ENCODE results near the gene THUMPD1. TPM values are rescaled to one million over a fixed set of nuclear protein-coding genes. Genes with fewer than 3 reads are reported as not detected.
"Not testable (repeated sequence)": the region's sequence is repeated elsewhere in the genome, so short reads cannot be mapped to it uniquely, and the experiment has no call there.

The THUMPD1 gene, protein sequence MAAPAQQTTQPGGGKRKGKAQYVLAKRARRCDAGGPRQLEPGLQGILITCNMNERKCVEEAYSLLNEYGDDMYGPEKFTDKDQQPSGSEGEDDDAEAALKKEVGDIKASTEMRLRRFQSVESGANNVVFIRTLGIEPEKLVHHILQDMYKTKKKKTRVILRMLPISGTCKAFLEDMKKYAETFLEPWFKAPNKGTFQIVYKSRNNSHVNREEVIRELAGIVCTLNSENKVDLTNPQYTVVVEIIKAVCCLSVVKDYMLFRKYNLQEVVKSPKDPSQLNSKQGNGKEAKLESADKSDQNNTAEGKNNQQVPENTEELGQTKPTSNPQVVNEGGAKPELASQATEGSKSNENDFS
- total RNA-seq: 15.1 TPM

DNA sequence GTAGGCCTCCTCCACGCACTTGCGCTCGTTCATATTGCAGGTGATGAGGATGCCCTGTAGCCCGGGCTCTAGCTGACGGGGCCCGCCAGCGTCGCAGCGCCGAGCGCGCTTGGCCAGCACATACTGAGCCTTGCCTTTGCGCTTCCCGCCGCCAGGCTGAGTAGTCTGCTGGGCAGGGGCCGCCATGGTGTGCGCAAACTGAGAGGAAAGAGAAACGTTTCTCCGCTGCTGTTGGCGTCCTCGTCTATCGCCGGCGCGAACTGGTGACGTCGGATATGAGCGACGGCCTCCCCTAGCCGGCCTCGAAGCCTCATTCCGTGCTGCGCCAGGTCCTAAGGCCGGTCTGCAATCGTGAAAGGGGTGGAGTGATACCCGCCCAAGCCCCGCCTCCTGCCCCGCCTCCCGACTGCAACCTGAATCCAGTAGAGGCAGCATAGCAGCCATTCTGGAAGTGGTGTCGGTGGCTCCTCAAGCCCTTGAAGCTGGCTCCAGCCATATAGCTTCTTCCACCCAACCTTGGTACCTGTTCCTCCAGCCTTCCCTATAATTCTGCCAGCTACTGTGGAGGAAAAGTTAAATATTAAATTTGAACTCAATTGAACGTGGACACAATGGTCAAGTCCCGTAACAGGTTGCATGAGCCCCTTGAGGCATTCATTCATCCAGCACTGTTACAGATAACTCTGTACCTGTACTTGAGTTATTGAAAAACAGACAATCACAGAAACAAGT lies at the start of gene THUMPD1:
Gene THUMPD1 (minus strand): TSS at position 265 of the 732 bp plus-strand sequence. CDS start 79 bp downstream, at position 186.
- peak; percentile 96 for ATAC-seq

DNA sequence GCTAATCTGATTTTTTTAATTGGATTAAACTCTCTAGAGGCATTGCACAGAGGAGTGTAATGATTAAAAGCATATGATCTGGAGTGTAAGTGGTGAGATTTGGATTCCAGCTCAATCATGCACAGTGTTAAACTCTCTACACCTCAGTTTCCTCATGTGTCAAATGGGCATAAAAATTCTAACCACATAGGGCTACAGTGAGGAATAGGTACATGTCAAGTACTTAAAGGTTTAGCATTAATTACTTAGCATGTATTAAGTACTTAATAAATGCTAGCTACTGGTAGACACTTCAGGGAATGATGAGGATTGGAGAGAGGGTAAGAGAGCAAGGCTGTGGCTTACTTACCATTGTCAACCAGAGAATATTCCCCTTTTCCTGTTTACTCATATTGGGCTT lies 47.5 kb upstream of the THUMPD1 start:
- no peak for ATAC-seq

DNA sequence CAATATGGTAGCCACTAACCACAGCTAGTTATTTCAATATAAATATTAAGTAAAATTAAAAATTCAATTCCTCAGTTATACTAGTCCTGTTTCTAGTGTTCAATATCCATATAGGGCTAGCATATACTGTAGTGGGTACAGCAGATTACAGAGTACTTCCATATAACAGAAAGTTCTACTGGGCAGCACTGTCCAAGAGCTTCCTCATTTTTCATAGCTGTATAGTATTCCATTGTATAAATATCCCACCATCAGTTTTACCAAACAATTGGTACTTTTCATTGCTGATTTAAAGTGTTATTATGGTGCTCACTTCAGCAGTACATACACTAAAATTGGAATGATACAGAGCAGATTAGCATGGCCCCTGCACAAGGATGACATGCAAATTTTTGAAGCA lies 42.6 kb upstream of the THUMPD1 start:
- ATAC-seq: no peak

DNA sequence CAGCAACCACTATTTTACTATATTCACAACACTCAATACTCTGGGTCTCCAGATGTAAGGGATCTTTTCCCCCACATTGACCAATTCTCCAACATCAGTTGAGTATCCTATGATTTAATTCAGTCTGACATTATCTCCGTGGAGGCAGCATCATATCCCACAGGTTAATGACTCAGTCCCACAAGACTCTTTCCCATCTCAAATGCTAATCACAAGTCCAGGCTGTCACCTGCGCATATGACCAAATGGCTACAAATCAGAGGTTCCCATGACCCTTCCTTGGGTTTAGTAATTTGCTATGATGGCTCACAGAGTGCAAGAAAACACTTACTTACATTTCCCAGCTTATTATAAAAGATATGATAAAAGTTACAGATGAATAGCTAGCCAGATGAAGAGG lies 40.9 kb upstream of the THUMPD1 start:
- ATAC-seq: no peak

DNA sequence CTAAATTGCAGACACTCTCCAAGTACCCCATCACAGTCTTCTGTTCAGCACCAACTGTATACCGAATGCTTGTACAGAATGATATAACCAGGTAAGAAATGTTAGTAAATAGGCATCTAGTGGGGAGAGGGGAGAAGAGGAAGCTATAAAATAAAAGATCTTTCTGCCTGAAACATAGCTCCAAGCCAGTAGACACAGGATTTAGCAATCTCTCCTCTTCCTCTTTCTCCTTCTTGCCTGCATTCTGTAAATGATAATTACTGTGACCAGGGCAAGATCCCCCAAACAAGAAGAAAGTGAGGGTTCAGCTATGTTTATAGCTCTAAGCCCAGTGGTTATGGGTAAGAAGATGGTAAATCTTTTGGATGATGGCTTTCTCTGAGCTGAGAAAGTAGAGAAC lies 40.1 kb upstream of the THUMPD1 start:
- ATAC-seq: no peak

DNA sequence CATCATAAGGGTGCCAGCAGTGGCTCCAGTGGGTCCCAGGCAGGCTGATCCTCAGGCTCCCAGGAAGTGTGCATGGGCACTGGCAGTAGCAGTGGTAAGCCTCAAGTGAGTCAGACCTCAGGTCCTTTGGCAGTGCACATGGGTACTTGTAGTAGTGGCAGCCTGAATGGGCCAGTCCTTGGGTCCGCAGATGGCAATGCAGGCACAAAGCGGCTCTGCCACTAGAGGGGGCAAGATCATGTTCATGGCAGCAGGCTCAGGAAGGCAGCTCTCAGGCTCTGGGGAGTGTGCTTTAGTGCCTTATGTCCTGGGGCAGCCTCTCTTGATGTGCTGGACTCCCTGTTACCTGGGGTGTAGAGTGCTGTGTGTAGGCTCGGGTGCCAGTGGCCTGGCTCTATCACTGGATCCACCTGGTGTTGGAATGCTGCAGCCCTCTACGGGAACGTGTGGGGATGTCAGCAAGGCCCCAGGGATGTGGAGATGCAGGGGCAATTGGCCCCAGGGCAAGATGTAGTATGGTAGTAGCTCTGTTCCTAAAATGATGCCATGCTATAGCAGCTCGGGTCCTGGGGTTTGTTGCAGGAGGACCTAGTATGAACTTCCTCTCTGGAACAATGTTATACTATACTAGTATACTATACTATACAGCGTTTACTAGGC lies 33.2 kb upstream of the THUMPD1 start:
- peak; percentile 91 for ATAC-seq

DNA sequence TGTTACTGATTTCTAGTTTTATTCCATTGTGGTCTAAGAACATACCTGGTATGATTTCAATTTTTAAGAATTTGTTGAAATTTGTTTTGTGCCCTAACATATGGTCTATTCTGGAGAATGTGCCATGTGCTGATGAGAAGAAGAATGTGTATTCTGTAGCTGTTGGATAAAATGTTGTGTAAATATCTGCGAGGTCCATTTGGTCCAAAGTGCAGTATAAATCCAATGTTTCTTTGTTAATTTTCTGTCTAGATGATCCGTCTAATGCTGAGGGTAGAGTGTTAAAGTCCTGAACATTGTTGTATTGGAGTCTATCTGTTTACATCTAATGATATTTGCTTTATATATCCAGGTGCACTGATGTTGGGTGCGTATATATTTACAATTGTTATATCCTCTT lies 32.1 kb upstream of the THUMPD1 start:
- no peak for ATAC-seq

DNA sequence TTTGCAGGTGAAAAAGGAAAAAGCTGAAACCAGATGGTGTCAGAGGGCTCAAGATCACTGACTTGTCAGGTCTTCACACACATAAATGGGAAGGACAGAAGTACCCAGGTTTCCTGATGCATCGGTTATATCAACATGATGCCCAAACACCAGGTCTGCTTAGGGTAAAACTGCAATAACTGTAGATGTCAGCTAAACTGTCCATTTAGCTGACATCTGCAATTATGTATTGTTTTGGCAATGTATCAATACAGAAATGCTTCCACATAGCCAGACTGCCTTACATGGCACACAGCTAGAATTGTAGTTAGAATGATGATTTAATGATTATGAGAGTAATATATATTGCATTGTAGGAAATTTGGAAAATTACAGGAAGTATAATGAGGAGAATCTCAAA lies 27.2 kb upstream of the THUMPD1 start:
- no peak for ATAC-seq

DNA sequence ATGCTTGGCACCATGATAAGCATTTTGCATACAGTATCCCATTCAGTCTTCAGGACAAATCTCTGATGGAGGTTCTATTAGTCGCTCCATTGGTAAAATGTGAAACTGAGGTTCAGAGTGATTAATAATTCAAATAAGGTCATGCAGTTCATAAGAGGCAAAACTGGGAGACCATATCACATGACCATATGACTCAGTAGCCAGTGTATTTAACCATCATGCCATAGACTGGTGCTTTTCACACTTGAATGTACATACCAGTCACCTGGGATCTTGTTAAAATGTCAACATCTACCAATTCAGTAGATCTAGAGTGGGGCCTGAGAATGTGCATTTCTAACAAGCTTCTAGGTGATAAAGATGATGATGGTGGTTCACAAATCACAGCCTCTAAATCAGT lies 26.5 kb upstream of the THUMPD1 start:
- peak; percentile 62 for ATAC-seq

DNA sequence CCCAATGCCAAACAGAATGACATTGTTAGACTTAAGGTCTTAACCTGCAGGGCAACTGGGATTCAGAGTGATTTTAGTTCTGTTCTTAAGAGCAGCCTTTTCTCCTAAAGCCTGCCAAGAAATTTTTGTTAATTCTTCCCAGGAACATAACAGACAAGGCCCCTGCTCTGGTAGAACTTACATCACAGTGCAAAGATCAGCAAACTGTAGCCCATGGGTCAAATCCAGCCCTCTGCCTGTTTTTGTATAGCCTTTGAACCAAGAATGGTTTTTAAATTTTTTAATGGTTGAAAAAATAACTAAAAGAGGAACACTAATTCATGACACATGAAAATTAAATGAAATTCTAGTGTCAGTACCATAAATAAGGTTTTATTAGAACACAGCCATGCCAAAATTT lies 26.0 kb upstream of the THUMPD1 start:
- ATAC-seq: no peak

DNA sequence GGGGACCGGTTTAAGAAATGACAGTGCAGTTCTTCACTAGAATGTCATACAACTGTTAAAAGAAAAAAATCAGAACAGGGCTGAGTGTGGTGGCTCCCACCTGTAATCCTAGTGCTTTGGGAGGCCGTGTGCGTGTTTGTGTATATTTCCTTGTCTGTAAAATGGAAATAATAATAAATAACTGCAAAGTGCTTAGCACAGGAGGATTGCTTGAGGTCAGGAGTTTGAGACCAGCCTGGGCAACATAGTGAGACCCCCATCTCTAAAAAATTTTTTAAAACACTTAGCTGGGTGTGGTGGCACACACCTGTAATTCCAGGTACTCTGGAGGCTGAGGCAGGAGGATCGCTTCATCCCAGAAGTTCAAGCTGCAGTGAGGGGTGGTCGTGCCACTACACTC lies 24.7 kb upstream of the THUMPD1 start:
- ATAC-seq: no peak

DNA sequence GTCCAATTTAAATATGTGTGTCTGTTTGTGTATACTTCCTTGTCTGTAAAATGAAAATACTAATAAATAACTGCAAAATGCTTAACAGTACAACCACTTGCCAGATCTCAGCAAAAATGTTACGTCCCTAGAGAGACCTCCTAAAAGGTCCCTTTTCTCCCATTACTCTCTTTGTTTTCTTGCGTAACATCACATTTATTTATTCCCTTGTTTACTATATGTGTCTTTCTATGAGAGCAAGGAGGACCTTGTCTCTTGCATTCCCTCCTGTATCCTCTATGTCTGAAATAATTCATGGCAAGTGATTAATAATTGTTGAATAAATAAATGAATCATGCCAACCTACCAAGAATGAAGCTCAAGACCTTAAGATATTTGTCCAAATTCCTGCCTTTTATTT lies 24.1 kb upstream of the THUMPD1 start:
- no peak for ATAC-seq

DNA sequence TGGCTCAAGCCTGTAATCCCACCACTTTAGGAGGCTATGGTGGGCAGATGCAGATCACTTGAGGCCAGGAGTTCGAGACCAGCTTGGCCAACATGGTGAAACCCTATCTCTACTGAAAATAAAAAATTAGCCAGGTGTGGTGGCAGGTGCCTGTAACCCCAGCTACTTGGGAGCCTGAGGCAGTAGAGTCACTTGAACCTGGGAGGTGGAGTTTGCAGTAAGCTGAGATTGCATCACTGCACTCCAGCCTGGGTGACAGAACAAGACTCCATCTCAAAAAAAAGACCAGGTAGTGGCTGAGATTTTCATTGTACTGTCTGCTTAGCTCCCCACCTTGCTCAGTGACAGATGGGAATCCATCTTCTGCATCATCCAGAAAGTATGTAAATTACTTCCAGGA lies 22.8 kb upstream of the THUMPD1 start:
- ATAC-seq: not testable (repeated sequence)

DNA sequence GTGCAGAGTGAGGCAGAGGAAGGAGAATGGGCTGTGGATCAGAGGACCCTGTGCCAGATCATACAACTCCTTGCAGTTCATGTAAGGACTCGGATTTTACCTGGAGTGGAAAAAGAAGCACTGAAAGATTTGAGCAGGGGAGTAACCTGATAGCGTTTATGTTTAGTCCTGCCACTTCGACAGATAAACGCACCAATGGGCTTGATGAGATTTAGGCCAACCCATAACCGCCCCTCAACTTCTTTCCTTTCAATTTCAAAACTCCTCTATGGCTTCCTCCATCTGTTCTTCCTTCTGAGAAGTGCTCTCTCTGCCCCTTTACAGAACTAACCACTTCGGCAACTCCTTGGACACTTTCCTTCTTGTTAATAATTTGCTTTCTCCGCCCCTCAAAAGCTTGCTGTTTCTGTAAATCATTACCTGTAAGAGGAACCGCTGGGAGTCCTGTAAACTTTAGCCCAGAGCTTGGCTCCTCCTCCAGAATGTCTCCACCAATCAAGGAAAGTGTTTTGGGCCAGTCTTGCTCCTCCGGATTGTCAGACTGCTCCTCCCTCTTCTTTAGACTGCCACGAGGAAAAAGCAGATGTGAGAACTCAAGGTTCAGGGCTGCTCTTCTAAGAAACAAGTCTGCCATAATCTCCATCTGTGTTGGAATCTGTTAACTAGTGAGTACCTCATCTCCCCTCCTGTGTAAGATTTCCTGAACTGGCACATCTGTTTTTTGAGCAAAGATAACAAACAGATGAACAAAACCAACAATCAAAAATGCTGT lies 22.0 kb upstream of the THUMPD1 start, which contains the start of gene ACSM3:
Gene ACSM3 (plus strand): TSS at position 554 of the 772 bp plus-strand sequence. CDS start 6,021 bp downstream, outside the sequence.
- peak; percentile 92 for ATAC-seq

DNA sequence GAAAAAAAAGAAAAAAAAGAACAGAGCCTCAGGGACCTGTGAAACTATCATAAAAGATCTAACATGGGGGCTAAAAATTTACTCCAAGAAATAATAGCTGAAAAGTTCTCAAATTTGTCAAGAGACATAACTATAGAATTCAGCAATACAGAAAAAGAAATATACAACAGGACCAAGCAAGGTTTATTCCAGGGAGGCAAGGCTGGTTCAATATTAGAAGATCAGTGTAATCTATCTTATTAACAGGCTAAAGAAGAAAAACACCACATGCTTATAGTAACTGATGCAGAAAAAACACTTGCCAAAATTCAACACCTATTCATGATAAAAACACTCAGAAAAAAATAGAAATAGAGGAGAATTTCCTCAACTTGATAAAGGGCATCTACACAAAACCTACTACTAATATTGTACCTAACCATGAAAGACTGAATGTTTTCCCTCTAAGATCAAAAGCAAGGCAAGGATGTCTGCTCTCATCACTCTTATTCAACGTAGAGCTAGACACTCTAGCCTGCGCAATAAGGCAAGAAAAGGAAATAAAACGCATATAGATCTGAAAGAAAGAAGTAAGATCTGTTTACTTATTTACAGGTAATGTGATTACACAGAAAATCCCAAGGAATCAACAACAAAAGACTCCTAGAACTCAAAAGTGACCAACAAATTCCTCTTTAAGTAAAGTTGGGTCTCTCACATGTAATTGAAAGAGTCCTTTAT lies 20.9 kb upstream of the THUMPD1 start:
- no peak for ATAC-seq

DNA sequence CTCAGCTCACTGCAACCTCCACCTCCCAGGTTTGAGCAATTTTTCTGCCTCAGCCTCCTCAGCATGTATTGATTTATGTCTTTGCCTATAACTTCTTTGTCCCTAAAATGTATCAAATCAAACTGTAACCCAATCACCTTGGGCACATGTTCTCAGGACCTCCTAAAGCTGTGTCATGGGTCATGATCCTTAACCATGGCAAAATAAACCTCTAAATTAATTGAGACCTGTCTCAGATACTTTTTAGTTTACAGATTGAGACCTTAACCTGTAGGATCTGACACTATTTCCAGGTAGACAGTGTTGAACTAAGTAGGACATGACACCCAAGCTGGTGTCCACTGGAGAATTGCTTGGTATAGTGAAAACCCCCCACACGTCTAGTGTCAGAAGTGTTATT lies 19.6 kb upstream of the THUMPD1 start:
- ATAC-seq: no peak

DNA sequence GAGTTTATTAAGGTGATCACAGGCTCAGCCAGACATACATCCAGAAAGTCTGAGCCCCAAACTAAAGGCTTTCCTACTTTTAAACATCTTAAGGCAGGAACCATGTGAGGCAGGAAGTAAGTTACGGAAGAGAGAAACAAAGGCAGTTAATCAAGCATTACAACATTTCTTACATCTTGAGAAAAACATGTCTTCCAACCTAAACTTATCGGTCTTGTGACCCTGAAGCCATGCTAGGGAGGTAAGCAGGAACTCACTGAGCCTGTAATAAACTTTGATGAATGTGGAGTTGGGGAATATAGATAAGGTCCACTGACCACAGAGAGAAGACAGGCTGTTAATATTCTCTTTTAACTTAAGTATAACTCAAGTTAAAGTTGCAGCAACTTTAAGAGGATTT lies 18.7 kb upstream of the THUMPD1 start:
- ATAC-seq: no peak

DNA sequence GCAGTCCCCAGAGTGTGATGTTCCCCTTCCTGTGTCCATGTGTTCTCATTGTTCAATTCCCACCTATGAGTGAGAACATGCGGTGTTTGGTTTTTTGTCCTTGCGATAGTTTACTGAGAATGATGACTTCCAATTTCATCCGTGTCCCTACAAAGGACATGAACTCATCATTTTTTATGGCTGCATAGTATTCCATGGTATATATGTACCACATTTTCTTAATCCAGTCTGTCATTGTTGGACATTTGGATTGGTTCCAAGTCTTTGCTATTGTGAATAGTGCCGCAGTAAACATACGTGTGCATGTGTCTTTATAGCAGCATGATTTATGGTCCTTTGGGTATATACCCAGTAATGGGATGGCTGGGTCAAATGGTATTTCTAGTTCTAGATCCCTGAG lies 14.2 kb upstream of the THUMPD1 start:
- ATAC-seq: not testable (repeated sequence)

DNA sequence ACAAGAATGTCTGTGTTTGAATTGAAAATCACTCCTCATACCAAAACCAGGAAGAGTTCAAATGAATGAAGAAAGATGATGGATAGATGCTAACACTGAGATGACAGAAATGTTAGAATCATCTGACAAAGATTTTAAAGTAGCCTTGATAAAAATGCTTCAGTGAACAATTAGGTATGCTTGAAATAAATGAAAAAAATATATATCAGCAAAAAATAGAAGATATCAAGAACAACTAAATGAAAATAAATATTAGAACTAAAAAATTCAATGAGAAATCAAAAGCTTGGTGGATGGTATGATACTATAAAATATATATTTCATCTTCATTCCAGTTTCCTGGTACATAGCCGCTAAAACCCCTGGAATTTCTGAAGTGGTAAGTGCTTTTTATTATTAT lies 13.6 kb upstream of the THUMPD1 start:
- ATAC-seq: no peak

DNA sequence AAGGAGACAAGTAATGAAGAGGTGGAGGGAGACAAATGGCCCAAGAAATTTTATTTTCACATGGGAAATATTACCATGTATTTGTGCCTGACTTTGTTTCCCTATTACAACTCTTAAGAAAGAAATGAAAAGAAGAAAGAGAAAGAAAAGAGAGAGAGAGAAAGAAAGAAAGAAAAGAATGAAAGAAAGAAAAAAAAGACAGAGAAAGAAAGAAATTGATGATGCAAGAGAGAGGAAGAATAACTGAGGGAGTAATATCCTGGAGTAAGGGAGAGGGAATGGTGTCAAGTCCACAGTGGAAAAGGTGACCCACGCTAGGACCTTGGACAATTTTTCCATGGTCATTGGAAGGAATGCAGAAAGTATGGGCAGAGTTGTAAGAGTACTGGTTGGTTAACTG lies 12.1 kb upstream of the THUMPD1 start:
- no peak for ATAC-seq

DNA sequence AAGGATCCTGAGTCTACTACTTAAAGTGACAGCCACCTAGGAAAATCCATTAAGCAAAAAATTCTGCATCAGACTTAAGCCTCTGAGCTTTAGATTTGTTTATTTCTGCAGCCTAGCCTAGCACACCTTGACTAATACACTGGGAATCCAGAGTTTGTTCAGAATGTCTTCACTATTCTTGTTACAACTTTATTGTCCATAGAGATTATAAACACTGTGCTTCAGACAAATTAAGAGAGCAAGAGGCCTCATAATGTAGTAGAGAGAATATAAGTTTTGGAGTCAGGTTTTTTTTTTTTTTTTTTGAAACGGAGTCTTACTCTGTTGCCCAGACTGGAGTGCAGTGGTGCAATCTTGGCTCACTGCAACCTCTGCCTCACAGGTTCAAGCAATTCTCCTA lies 8.9 kb upstream of the THUMPD1 start:
- ATAC-seq: no peak

DNA sequence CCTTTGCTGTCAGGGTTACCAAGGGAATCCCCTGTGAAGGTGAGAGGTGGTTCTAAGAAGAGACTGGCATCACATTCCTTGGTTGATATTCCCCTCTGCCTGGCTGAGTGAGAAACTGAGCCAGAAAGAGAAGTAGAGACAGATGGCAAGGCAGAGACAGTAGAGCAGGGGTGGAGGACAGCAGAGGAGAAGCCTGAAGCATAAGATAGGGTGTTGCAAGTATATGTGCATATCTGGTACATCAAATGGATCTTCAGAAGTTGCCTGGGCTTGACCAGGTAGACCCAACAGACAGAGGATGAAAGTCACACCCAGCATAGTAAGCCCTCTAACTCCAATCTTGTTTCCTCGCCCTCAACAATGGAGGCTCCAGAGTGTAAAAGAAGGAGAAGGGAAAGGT lies 7.9 kb upstream of the THUMPD1 start:
- ATAC-seq: no peak
